ENCODE data around the gene LRRC72.

- TF ChIP-seq CTCF (optimal IDR thresholded peaks at IDR 0.05 in 1 of 3, IDR thresholded peaks at IDR 0.05 in 1 of 3, conservative IDR thresholded peaks at IDR 0.05 in 1 of 3; ENCODE audit: extremely low read depth in 1 of 3, insufficient read depth in 2 of 3, low read length in 3 of 3) (no peak), EZH2 (IDR thresholded peaks at IDR 0.05; ENCODE audit: low read length) (no peak)
Measured at GRCh38 chr7:16598015-16598414, 71.4 kb downstream of the LRRC72 start.

Measured in keratinocyte (primary cell).